IMR-90 (cell line): Measurements from ENCODE around the gene KDM4E. TPM values are rescaled to one million over a fixed set of nuclear protein-coding genes. Genes with fewer than 3 reads are reported as not detected.

Source experiments
- ATAC-seq: fragments of 200-7000 bp; cut with Tn5 transposase; 2 replicates; pipeline ENCODE4 v1.9.1; 2020; ENCODE audit warnings: low read depth, mild to moderate bottlenecking, moderate library complexity
- BruUV-seq: library from RNA; stranded (reverse); fragments of 400-500 nt; replicated peaks from 2 replicates; lab custom pipeline; 2021; lab: Mats Ljungman, UMichigan
- CTCF ChIA-PET: fragments of 300-600 bp; formaldehyde crosslinking; extraction: SDS; loops from one replicate; lab custom pipeline; 2021; ENCODE audit warnings: antibody characterized with exemption; lab: Yijun Ruan, JAX
- POLR2A ChIA-PET: fragments of 300-600 bp; sonication (Branson Sonifier 250); formaldehyde crosslinking; loops from one replicate; lab custom pipeline; 2022; ENCODE audit warnings: antibody characterized with exemption; ENCODE audit not compliant: unreplicated experiment; lab: Charles Lee
- DNase-seq: peaks from one replicate; pipeline ENCODE4 v3.0.0; 2013
- H2AFZ ChIP-seq: replicated peaks from 2 replicates; pipeline ENCODE3; 2013; ENCODE audit warnings: low read length, mild to moderate bottlenecking; ENCODE audit not compliant: poor library complexity
- H2AK5ac ChIP-seq: 2 replicates; pipeline ENCODE4 v1.6.1; 2013; ENCODE audit warnings: low read depth, low read length, inconsistent platforms
- H2AK9ac ChIP-seq: replicated peaks from 2 replicates; pipeline ENCODE3; 2013; ENCODE audit warnings: mild to moderate bottlenecking, low read depth, low read length, moderate library complexity; ENCODE audit not compliant: poor library complexity
- H2BK120ac ChIP-seq: 2 replicates; pipeline ENCODE4 v1.6.1; 2013; ENCODE audit warnings: low read depth, low read length, inconsistent platforms
- H2BK15ac ChIP-seq: 3 replicates; pipeline ENCODE4 v1.6.1; 2013; ENCODE audit warnings: low read depth, low read length, inconsistent platforms
- H2BK20ac ChIP-seq: 2 replicates; pipeline ENCODE4 v1.6.1; 2013; ENCODE audit warnings: low read depth, mild to moderate bottlenecking, inconsistent platforms, low read length, moderate library complexity
- H2BK5ac ChIP-seq: 2 replicates; pipeline ENCODE4 v1.6.1; 2013; ENCODE audit warnings: mild to moderate bottlenecking, low read depth, low read length, inconsistent platforms; ENCODE audit not compliant: poor library complexity, severe bottlenecking
- H3K14ac ChIP-seq: replicated peaks from 2 replicates; pipeline ENCODE4 v1.6.1; 2013; ENCODE audit warnings: low read depth, low read length, inconsistent platforms
- H3K18ac ChIP-seq: 2 replicates; pipeline ENCODE4 v1.6.1; 2013; ENCODE audit warnings: low read depth, low read length, control low read depth
- H3K23ac ChIP-seq: 2 replicates; pipeline ENCODE4 v1.6.1; 2013; ENCODE audit warnings: low read depth, low read length, inconsistent platforms
- H3K27ac ChIP-seq: 2 replicates; pipeline ENCODE4 v1.5.1; 2013; ENCODE audit warnings: mild to moderate bottlenecking, control low read depth, low read length; ENCODE audit not compliant: insufficient read depth
- H3K27me3 ChIP-seq: 2 replicates; pipeline ENCODE4 v1.6.1; 2013; ENCODE audit warnings: low read length; ENCODE audit not compliant: control insufficient read depth, insufficient read depth
- H3K36me3 ChIP-seq: 2 replicates; pipeline ENCODE4 v1.6.1; 2013; ENCODE audit warnings: low read length, mixed read lengths; ENCODE audit not compliant: control insufficient read depth, insufficient read depth
- H3K4ac ChIP-seq: 2 replicates; pipeline ENCODE4 v1.6.1; 2013; ENCODE audit warnings: low read depth, low read length, inconsistent platforms
- H3K4me1 ChIP-seq: 2 replicates; pipeline ENCODE4 v1.6.1; 2013; ENCODE audit warnings: low read length, mixed read lengths; ENCODE audit not compliant: control insufficient read depth, insufficient read depth
- H3K4me2 ChIP-seq: 2 replicates; pipeline ENCODE4 v1.6.1; 2013; ENCODE audit warnings: low read depth, mild to moderate bottlenecking, control low read depth, low read length, moderate library complexity
- H3K4me3 ChIP-seq: 2 replicates; pipeline ENCODE4 v1.5.1; 2013; ENCODE audit warnings: low read depth, mild to moderate bottlenecking, control low read depth, low read length, moderate library complexity; ENCODE audit not compliant: insufficient read depth
- H3K56ac ChIP-seq: 2 replicates; pipeline ENCODE4 v1.6.1; 2013; ENCODE audit warnings: low read length, inconsistent platforms; ENCODE audit not compliant: insufficient read depth; ENCODE audit errors: extremely low read depth
- H3K79me1 ChIP-seq, 2 experiments: 2 replicates each; pipeline ENCODE4 v1.6.1; 2013; ENCODE audit warnings: low read length in 2 of 2, inconsistent platforms in 1 of 2, low read depth in 1 of 2
- H3K9ac ChIP-seq: 2 replicates; pipeline ENCODE4 v1.6.1; 2013; ENCODE audit warnings: low read depth, low read length, control low read depth
- H3K9me1 ChIP-seq: 2 replicates; pipeline ENCODE4 v1.6.1; 2013; ENCODE audit warnings: low read length, inconsistent platforms; ENCODE audit not compliant: insufficient read depth
- H3K9me3 ChIP-seq: 2 replicates; pipeline ENCODE4 v1.6.1; 2013; ENCODE audit warnings: low read length; ENCODE audit not compliant: control insufficient read depth, insufficient read depth
- H4K20me1 ChIP-seq: 2 replicates; pipeline ENCODE4 v1.6.1; 2013; ENCODE audit warnings: low read length, inconsistent platforms; ENCODE audit not compliant: insufficient read depth
- H4K5ac ChIP-seq: 2 replicates; pipeline ENCODE4 v1.6.1; 2013; ENCODE audit warnings: mild to moderate bottlenecking, low read depth, low read length, control low read depth
- H4K8ac ChIP-seq, 2 experiments: 2 replicates each; pipeline ENCODE4 v1.6.1; 2013; ENCODE audit warnings: low read depth in 2 of 2, low read length in 2 of 2, control low read depth in 1 of 2, inconsistent platforms in 1 of 2
- H4K91ac ChIP-seq: 2 replicates; pipeline ENCODE4 v1.6.1; 2013; ENCODE audit warnings: low read depth, low read length, inconsistent platforms; ENCODE audit not compliant: insufficient read depth
- BHLHE40 ChIP-seq: fragments of 150-350 bp; IDR thresholded peaks from 2 replicates; pipeline ENCODE4 v1.6.1; 2016; ENCODE audit warnings: mild to moderate bottlenecking, low read depth, low read length
- CEBPB ChIP-seq: IDR thresholded peaks from 2 replicates; pipeline ENCODE4 v1.6.1; 2012; ENCODE audit warnings: low read depth, low read length, improper control_type of control experiment
- CHD1 ChIP-seq: IDR thresholded peaks from 2 replicates; pipeline ENCODE4 v1.6.1; 2012; ENCODE audit warnings: low read depth, low read length, improper control_type of control experiment
- ELK1 ChIP-seq: fragments of 150-350 bp; IDR thresholded peaks from 2 replicates; pipeline ENCODE4 v1.6.1; 2016; ENCODE audit warnings: low read depth, mild to moderate bottlenecking, low read length, moderate library complexity, borderline replicate concordance
- FOS ChIP-seq: fragments of 150-350 bp; IDR thresholded peaks from 2 replicates; pipeline ENCODE4 v1.6.1; 2016; ENCODE audit warnings: low read depth, low read length
- MAFK ChIP-seq: IDR thresholded peaks from 2 replicates; pipeline ENCODE4 v1.6.1; 2012; ENCODE audit warnings: low read depth, low read length, improper control_type of control experiment
- MAZ ChIP-seq: IDR thresholded peaks from 2 replicates; pipeline ENCODE4 v1.6.1; 2012; ENCODE audit warnings: low read depth, mild to moderate bottlenecking, low read length, improper control_type of control experiment, moderate library complexity, borderline replicate concordance
- MXI1 ChIP-seq: IDR thresholded peaks from 2 replicates; pipeline ENCODE4 v1.6.1; 2012; ENCODE audit warnings: low read depth, mild to moderate bottlenecking, low read length, moderate library complexity, borderline replicate concordance
- NFE2L2 ChIP-seq: fragments of 150-350 bp; IDR thresholded peaks from 2 replicates; pipeline ENCODE4 v1.6.1; 2016; ENCODE audit warnings: low read depth, mild to moderate bottlenecking, low read length
- POLR2A ChIP-seq: IDR thresholded peaks from 2 replicates; pipeline ENCODE4 v1.6.1; 2012; ENCODE audit warnings: mild to moderate bottlenecking, low read depth, low read length
- RAD21 ChIP-seq: IDR thresholded peaks from 2 replicates; pipeline ENCODE4 v1.6.1; 2012; ENCODE audit warnings: low read length, improper control_type of control experiment
- RCOR1 ChIP-seq: IDR thresholded peaks from 2 replicates; pipeline ENCODE4 v1.6.1; 2012; ENCODE audit warnings: mild to moderate bottlenecking, low read length, improper control_type of control experiment; ENCODE audit not compliant: insufficient replicate concordance
- RFX5 ChIP-seq: IDR thresholded peaks from 2 replicates; pipeline ENCODE4 v1.8.0; 2012; ENCODE audit warnings: low read depth, mild to moderate bottlenecking, low read length, moderate library complexity
- SMC3 ChIP-seq: fragments of 150-350 bp; IDR thresholded peaks from 2 replicates; pipeline ENCODE4 v1.6.1; 2016; ENCODE audit warnings: low read depth, mild to moderate bottlenecking, antibody characterized with exemption, low read length, moderate library complexity
- USF2 ChIP-seq: fragments of 150-350 bp; IDR thresholded peaks from 2 replicates; pipeline ENCODE4 v1.6.1; 2017; ENCODE audit warnings: mild to moderate bottlenecking, antibody characterized with exemption, low read length, low read depth
- dilution Hi-C: fragments of 300-500 bp; cut with HindIII; formaldehyde crosslinking; loops from one replicate; pipeline ENCODE4 v1.14.3; 2018; ENCODE audit warnings: low sequenced_read_pairs; ENCODE audit not compliant: unreplicated experiment
- in situ Hi-C: fragments of 300-500 bp; cut with MboI; formaldehyde crosslinking; loops from 3 replicates; pipeline ENCODE4 v1.14.3; 2019; ENCODE audit warnings: low sequenced_read_pairs, inconsistent platforms, mixed read lengths
- intact Hi-C: fragments of 100-400 bp; cut with micrococcal nuclease; formaldehyde crosslinking; loops from 2 replicates; pipeline ENCODE4 v1.10.0; 2022
- polyA plus RNA-seq, 3 experiments: library from polyadenylated mRNA; depleted of rRNA; stranded (reverse); fragments of >200 nt; gene quantifications; 2 replicates each; pipeline ENCODE4 v1.2.3, GENCODE V29; 2012; ENCODE audit warnings: low replicate concordance in 1 of 3
- total RNA-seq: library from RNA; depleted of rRNA; stranded (reverse); fragments of >200 nt; gene quantifications from 2 replicates; pipeline ENCODE4 v1.2.3, GENCODE V29; 2012
- TF ChIP-seq, protein P1 (sequence below): conservative IDR thresholded peaks from 2 replicates; pipeline ENCODE4 v1.5.1; 2012; ENCODE audit warnings: mild to moderate bottlenecking, low read depth, low read length, improper control_type of control experiment

Gene KDM4E
- total and polyA plus RNA-seq, 2 of the 4 experiments (the other 2 are of a cell fraction): not detected

DNA sequence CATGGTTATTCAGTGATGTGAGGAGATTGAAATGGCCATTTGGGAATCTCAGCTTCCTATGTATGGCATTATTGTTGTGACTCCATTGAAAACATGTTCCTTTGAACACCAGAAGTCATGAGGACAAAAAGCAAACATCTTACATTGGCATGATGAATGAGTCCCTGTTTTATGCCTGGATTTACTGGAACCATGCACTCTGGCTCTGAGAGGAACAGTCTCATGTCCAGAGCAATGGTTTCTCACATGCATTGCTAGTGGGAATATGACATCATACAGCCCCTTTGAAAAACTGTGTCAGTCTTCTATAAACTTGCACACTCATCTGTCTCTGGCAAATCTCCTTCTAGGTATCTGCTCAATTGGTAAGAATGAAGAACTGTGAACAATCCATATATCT lies 20.8 kb downstream of the KDM4E start:
- H3K56ac ChIP-seq: no peak overlapping the region
- H3K4me3 ChIP-seq: no peak overlapping the region
- H2BK120ac ChIP-seq: no peak overlapping the region
- H2BK5ac ChIP-seq: no peak overlapping the region
- no peak overlapping the region for H2AK9ac ChIP-seq
- H3K18ac ChIP-seq: no peak overlapping the region
- no peak overlapping the region for H4K91ac ChIP-seq
- CTCF ChIA-PET: interaction anchor here (0.6 kb wide), 1 partner anchor 15 kb away, joined by 3 read pairs; no protein-coding TSS in a partner anchor
- H3K4ac ChIP-seq: no peak overlapping the region
- no peak overlapping the region for H3K27ac ChIP-seq
- no peak for DNase-seq
- POLR2A ChIA-PET: no interaction called here
- no peak overlapping the region for H3K23ac ChIP-seq
- BruUV-seq: no TSS peak
- H2AFZ ChIP-seq: no peak overlapping the region
- no peak overlapping the region for H4K5ac ChIP-seq
- H3K36me3 ChIP-seq: no peaks in the 10 kb centered on the region
- H3K14ac ChIP-seq: no peak overlapping the region
- no peak overlapping the region for H3K9ac ChIP-seq
- in situ Hi-C loops: no loop called here
- no peaks in the 10 kb centered on the region for H3K79me1 ChIP-seq
- no peaks in the 10 kb centered on the region for H3K9me3 ChIP-seq
- H4K8ac ChIP-seq: no peak overlapping the region
- intact Hi-C loops: no loop called here
- no peak for ATAC-seq
- H3K9me1 ChIP-seq: no peaks in the 10 kb centered on the region
- dilution Hi-C loops: no loop called here
- H4K20me1 ChIP-seq: no peaks in the 10 kb centered on the region
- no peak overlapping the region for H2AK5ac ChIP-seq
- TF ChIP-seq FOS: no peak
- TF ChIP-seq ELK1: no peak
- TF ChIP-seq, protein P1, sequence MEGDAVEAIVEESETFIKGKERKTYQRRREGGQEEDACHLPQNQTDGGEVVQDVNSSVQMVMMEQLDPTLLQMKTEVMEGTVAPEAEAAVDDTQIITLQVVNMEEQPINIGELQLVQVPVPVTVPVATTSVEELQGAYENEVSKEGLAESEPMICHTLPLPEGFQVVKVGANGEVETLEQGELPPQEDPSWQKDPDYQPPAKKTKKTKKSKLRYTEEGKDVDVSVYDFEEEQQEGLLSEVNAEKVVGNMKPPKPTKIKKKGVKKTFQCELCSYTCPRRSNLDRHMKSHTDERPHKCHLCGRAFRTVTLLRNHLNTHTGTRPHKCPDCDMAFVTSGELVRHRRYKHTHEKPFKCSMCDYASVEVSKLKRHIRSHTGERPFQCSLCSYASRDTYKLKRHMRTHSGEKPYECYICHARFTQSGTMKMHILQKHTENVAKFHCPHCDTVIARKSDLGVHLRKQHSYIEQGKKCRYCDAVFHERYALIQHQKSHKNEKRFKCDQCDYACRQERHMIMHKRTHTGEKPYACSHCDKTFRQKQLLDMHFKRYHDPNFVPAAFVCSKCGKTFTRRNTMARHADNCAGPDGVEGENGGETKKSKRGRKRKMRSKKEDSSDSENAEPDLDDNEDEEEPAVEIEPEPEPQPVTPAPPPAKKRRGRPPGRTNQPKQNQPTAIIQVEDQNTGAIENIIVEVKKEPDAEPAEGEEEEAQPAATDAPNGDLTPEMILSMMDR: no peak
- no peak for TF ChIP-seq BHLHE40
- no peak for TF ChIP-seq CHD1
- TF ChIP-seq MAFK: no peak
- no peak for TF ChIP-seq SMC3
- TF ChIP-seq MXI1: no peak
- no peak for TF ChIP-seq RAD21
- TF ChIP-seq MAZ: no peak
- no peak for TF ChIP-seq RFX5
- no peak for TF ChIP-seq NFE2L2
- TF ChIP-seq POLR2A: no peak
- no peak for TF ChIP-seq RCOR1
- no peak for TF ChIP-seq USF2
- TF ChIP-seq CEBPB: no peak
- H2BK15ac ChIP-seq: no peak overlapping the region
- no peak overlapping the region for H2BK20ac ChIP-seq
- H3K27me3 ChIP-seq: peaks cover 22% of the 10 kb centered on the region
- no peaks in the 10 kb centered on the region for H3K4me1 ChIP-seq
- no peak overlapping the region for H3K4me2 ChIP-seq
